ENCODE results near the gene CLCNKA.

The CLCNKA gene

DNA sequence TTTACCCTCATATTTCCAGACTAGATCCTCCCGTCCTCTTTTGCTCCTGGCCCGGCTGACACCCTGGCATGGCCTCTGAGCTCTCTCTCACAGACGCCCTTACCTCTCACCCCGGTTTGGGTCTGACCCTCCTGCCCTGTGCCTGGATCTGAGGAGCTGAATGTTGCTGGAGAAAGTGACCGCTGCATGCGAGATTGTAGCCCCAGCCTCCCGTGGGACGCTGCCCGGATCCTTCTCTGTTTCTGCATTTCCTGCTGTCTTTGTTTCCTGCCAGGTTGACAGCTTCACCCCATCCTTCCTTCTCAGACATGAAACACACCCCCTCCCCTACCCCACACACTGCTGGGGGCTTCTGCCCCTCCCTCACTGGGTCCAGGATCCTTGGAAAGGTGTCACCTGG lies 42.1 kb downstream of the CLCNKA start:
- H3K9me3 Mint-ChIP-seq = no peaks in the 10 kb centered on the region
- peaks cover 16% of the 10 kb centered on the region for H3K4me1 Mint-ChIP-seq (ENCODE audit: low read depth)
- peak overlapping the region; percentile 65 for H3K4me3 Mint-ChIP-seq
- H3K36me3 Mint-ChIP-seq (ENCODE audit: low read depth) = no peaks in the 10 kb centered on the region
- DNase-seq (ENCODE audit: low spot score) = no peak
- H3K27me3 Mint-ChIP-seq (ENCODE audit: low read depth) = peaks cover 18% of the 10 kb centered on the region
- no peak overlapping the region for H3K27ac Mint-ChIP-seq

DNA sequence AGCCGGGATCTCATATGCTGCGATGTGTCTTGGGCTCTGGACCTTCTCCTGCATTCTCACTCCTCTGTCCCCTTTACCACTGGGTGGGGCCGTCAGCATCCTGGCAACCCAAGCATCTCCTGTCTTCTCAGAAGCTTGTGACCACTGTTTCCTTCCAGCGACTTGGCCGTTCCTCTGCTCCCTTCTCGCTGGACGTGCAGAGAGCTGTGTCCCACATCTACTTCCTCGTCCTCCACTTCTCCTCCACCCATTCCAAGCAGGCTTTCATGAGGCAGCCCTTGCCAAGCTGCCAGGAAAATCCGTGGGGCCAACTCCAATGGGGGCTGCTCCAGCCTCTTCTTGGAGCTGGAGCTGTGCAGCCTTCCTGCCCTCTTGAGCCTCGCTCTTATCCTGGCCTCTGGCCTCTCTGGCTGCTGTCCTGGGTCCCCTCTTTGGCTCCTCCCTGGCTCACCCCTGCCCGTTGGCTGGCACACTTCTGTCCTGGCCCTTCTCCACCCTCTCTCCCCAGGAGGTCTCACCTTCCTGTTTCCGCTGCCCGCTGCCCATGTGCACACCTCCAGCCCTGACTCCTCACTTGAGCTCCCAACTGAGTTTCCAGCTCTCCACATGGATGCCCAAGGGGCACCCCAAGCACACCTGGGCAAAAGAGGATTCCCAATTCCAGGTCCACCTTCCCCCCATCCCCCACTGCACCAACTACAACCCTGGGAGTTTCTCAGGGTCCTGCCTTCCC lies 42.9 kb downstream of the CLCNKA start:
- Mint-ChIP-seq H3K9me3 (no peaks in the 10 kb centered on the region), H3K27ac (peak overlapping the region; percentile 38), H3K4me3 (peak overlapping the region; percentile 65), H3K36me3 (ENCODE audit: low read depth) (no peaks in the 10 kb centered on the region), H3K27me3 (ENCODE audit: low read depth) (peaks cover 18% of the 10 kb centered on the region), H3K4me1 (ENCODE audit: low read depth) (peaks cover 16% of the 10 kb centered on the region)
- DNase-seq (ENCODE audit: low spot score) = no peak

DNA sequence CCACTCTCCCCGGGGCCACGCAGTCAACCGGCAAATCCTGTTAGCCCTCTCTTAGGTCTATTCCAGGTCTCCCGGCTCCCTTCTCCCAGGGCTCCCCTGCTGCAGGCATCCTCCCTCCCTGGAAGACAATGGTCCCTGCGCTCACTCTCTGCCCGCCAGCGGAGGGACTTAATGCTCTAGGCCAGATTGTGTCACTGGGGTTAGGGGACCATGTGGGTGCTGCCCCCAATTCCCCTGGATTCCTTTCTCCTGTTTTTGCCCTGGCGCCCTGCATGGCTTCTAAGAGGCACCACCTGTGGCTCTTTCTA lies 43.4 kb downstream of the CLCNKA start:
- H3K27ac Mint-ChIP-seq = no peak overlapping the region
- no peak for DNase-seq (ENCODE audit: low spot score)

DNA sequence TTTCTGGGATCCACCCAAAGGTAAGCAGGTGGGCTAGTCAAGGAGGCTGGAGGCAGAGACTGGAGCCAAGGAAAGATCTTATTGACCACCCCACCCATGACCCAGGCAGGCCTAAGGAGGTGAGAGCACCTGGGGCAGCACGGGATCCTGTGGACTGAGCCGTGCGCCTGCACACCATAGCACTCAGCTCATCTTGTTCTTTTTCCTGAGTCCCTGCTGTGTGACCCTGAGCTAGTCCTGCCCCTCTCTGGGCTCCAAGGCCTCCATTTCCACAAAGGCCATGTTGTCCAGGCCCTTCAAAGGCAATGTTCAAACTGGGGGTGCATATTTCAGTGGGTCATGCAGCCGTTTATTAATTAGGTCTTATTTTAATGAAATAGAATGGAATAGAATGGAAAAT lies 44.4 kb downstream of the CLCNKA start:
- Mint-ChIP-seq H3K36me3 (ENCODE audit: low read depth) (no peaks in the 10 kb centered on the region), H3K4me3 (no peak overlapping the region), H3K27ac (no peak overlapping the region), H3K4me1 (ENCODE audit: low read depth) (peaks cover 21% of the 10 kb centered on the region), H3K27me3 (ENCODE audit: low read depth) (peaks cover 24% of the 10 kb centered on the region), H3K9me3 (no peaks in the 10 kb centered on the region)
- no peak for DNase-seq (ENCODE audit: low spot score)

More for the DNA sequence above, 43.4 kb downstream of the CLCNKA start:
- H3K27me3 Mint-ChIP-seq (ENCODE audit: low read depth) = peaks cover 20% of the 10 kb centered on the region
- peak overlapping the region; percentile 65 for H3K4me3 Mint-ChIP-seq
- H3K9me3 Mint-ChIP-seq = no peaks in the 10 kb centered on the region
- H3K36me3 Mint-ChIP-seq (ENCODE audit: low read depth) = no peaks in the 10 kb centered on the region
- H3K4me1 Mint-ChIP-seq (ENCODE audit: low read depth) = peaks cover 19% of the 10 kb centered on the region

DNA sequence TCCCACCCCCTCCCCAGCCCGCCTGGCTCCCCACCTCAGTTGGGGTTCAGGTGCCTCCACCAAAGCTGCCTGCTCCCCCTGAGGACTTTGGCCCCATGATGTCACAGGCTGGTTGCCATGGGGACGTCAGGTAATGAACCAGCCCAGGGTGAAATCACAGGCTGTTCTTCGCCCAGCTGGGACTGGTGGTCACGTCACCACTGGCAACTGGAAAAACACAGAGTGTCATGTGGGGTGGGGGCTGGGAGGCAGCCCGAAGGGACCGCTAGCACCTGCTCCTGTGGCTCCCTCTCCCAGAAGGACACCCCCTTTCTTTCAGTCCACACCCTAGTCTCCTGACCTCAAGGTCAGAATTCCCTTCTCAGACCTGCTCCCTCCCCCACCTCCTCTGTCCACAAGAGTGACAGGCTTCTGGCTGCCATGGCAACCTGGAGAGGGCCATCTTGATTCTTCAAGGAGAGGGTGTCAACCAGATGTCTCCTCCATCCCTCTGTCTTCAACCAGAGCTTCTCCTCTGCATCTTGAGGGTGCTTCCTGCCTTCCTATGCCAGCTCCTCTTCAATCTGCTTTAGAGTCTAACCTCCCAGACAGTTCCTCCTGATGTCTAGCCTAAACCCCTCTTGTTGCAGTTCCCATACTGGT lies 45.4 kb downstream of the CLCNKA start:
- H3K36me3 Mint-ChIP-seq (ENCODE audit: low read depth) = no peaks in the 10 kb centered on the region
- no peak overlapping the region for H3K4me3 Mint-ChIP-seq

DNA sequence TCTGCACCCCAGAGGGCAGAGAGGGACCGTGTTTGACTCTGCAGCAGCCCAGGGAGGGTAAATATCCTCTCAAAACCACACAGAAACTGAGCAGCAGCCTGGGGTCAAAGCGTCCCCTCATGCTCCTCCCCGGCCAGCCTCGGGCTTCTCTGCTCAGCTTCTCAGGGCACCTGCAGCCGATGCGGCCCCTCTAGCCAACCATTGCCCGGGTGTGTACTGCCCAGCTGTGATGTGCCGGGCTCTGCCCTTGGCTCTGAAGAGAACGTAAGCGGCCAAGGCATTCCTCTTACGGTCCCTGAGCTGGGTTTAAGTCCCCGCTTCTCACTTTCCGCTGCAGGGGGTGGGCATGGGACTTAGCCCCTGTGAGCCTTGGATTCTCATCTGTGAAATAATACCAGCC lies 46.1 kb downstream of the CLCNKA start:
- Mint-ChIP-seq H3K9me3 (no peaks in the 10 kb centered on the region), H3K36me3 (ENCODE audit: low read depth) (no peaks in the 10 kb centered on the region), H3K27me3 (ENCODE audit: low read depth) (peaks cover 39% of the 10 kb centered on the region), H3K27ac (no peak overlapping the region), H3K4me1 (ENCODE audit: low read depth) (peaks cover 21% of the 10 kb centered on the region), H3K4me3 (no peak overlapping the region)
- no peak for DNase-seq (ENCODE audit: low spot score)

More for the DNA sequence above, 45.4 kb downstream of the CLCNKA start:
- DNase-seq (ENCODE audit: low spot score) = no peak
- peaks cover 33% of the 10 kb centered on the region for H3K27me3 Mint-ChIP-seq (ENCODE audit: low read depth)
- no peak overlapping the region for H3K27ac Mint-ChIP-seq
- H3K4me1 Mint-ChIP-seq (ENCODE audit: low read depth) = peaks cover 21% of the 10 kb centered on the region
- H3K9me3 Mint-ChIP-seq = no peaks in the 10 kb centered on the region

DNA sequence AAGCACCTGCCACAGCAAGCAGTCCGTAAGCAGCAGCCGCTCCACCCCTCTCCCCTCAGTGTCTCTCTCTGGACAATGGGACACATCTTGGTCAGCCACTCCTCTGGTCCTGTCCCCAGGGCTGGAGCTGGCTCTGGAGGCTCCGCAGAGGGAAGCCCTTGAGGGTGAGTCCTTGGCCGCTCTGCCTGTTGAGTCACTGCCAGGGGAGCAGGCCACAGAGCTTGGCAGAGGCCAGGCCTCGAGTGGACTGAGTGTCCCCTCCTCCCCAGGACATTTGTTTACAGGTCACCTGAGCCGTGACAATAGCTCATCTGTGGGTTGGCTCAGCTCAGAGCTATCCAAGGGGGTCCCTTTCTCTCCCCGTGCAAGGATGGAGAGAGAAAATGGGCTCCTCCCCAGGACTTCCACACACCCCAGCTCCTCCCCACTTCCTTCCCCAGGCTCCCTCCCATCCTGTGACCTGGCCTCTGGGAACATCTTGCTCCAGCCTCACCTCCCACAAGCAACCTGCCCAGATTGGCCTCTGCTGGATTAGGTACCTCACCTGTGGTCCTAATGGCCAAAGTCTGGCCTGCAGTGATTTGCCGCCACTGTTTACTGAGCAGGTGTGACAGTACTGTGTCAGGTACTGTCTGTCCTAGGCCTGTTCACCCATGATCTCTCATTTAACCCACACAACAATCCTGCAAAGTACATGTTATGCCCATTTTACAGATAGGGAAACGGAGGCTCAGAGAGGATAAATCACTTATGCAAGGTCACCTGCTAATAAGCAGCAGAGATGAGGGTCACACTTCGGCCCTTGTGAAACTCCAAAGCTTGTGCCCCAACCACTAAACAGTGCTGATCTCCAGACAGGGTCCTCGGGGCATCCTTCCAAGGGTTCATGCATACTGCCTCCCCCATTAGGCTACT lies 46.8 kb downstream of the CLCNKA start:
- Mint-ChIP-seq H3K36me3 (ENCODE audit: low read depth) (no peaks in the 10 kb centered on the region), H3K27me3 (ENCODE audit: low read depth) (peaks cover 39% of the 10 kb centered on the region), H3K4me3 (no peak overlapping the region), H3K4me1 (ENCODE audit: low read depth) (peaks cover 21% of the 10 kb centered on the region), H3K27ac (no peak overlapping the region), H3K9me3 (no peaks in the 10 kb centered on the region)
- DNase-seq (ENCODE audit: low spot score) = no peak

DNA sequence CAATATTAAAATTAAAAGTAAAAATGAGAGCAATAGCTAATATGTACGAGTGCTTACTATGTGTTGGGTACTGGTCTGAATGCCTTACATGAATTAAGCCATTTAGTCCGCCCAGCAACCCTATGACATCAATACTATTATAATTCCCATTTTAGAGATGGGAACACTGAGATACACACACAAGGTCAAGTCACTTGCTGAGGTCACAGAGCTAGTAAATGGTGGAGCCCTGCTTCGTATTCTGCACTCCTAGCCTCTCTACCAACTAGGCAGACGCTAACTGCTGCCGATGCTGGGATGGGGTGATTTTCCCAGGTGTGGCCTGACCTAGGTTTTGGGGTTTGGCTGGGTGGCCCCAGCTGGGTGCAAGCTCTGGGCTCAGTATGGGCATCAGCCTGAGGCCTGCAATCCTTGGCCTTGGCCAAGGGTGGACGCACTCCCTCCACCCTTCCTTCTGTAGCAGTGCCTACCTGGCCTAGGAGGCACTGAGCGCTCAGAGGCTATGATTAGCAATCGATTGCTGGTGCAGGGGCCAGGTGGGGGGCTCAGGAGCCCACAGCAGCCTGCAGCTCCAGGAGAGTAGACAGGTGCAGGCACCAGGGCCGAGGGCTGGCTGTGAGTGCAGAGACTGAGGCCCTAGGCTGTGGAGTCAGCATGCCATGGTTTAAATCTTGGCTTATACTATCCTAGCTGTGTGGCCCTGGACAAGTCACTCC lies 49.0 kb downstream of the CLCNKA start:
- H3K4me1 Mint-ChIP-seq (ENCODE audit: low read depth) = peaks cover 8% of the 10 kb centered on the region
- H3K9me3 Mint-ChIP-seq = no peaks in the 10 kb centered on the region
- no peak overlapping the region for H3K4me3 Mint-ChIP-seq
- peaks cover 40% of the 10 kb centered on the region for H3K27me3 Mint-ChIP-seq (ENCODE audit: low read depth)
- DNase-seq (ENCODE audit: low spot score) = no peak
- no peak overlapping the region for H3K27ac Mint-ChIP-seq
- no peaks in the 10 kb centered on the region for H3K36me3 Mint-ChIP-seq (ENCODE audit: low read depth)

DNA sequence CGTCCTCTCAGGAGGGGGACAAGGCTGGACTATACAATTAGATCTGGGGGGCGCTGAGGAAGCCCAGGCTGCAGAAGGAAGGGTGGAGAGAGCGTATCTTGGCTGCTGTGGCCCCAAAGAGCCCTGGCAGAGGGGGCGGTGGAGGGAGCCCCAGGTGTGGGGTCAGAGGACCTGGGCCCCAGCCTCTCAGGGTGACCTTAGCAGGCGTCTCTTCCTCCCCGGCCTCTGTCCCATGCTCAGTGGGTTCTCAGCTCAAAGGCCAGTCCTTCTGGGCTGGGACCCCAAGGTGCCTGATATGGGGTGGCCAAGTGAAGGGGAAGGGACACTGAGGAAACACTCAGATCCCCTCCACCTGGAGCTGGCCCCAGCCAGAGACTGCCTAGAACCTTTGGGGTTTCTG lies 49.8 kb downstream of the CLCNKA start:
- H3K4me3 Mint-ChIP-seq = no peak overlapping the region
- no peaks in the 10 kb centered on the region for H3K9me3 Mint-ChIP-seq
- H3K27ac Mint-ChIP-seq = no peak overlapping the region
- H3K27me3 Mint-ChIP-seq (ENCODE audit: low read depth) = peaks cover 43% of the 10 kb centered on the region
- H3K36me3 Mint-ChIP-seq (ENCODE audit: low read depth) = no peaks in the 10 kb centered on the region
- H3K4me1 Mint-ChIP-seq (ENCODE audit: low read depth) = peaks cover 8% of the 10 kb centered on the region
- no peak for DNase-seq (ENCODE audit: low spot score)

DNA sequence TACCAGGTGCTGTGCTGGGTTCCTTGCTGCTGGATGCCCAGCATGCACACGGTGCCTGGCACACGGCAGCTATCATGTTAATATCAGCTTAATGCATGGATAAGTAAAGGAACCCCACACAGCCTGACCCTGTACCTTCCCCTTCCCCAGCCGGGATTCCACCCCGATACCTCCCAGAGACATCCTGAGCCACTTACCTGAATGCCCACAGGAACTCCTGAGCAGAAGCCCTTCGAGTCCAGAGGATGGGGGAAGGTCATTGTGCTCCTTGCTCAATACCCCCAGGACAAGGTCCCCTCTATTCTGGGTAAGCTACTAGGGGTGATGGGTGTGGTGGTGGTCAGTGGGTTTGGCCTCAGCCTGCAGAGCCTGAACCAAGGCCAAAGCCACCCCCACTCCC lies 50.3 kb downstream of the CLCNKA start:
- Mint-ChIP-seq H3K4me3 (no peak overlapping the region), H3K9me3 (no peaks in the 10 kb centered on the region), H3K4me1 (ENCODE audit: low read depth) (peaks cover 8% of the 10 kb centered on the region), H3K36me3 (ENCODE audit: low read depth) (no peaks in the 10 kb centered on the region), H3K27ac (no peak overlapping the region), H3K27me3 (ENCODE audit: low read depth) (peaks cover 43% of the 10 kb centered on the region)
- no peak for DNase-seq (ENCODE audit: low spot score)

DNA sequence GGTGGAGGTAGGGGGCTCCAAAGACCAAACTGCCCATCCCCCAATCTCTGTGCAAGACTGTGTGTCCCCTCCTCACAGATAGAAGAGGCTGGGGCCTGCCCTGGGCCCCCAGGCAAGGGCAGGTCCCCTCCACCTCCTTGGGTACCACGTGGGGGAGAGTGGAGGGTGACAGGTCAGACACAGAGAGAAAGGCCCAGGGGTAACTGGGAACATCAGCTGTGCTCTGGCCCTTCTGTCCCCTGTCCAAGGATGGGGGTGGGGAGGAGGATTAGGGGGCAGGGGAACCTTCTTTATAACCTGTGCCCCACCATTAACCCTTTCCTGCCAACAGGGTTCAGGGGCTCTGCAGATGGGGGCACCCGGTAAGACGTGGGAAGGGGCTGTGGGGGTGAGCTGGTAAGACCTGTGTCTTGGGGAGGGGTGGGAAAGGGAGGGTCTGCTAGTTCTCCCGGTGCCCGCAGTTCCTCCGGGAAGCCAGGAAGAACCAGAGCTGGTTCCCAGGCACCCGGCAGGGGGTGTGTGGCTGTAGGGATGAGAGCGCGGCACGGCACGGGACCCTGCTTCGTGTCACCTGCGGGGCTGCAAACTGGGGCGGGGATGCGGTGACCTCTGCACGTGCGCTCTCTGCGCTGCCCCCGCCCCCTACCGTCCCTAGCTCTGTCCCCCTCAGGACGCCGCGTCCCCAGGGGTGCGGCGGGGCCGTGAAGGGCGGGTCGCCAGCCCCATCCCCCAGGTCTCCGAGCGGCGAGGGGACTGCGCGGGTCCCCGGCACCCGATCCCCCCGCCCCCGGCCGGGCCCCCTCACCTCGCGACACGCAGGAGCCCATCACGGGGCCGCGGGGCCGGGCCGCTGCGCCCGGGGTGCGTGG lies 51.0 kb downstream of the CLCNKA start:
- peaks cover 8% of the 10 kb centered on the region for H3K4me1 Mint-ChIP-seq (ENCODE audit: low read depth)
- no peak overlapping the region for H3K27ac Mint-ChIP-seq
- no peaks in the 10 kb centered on the region for H3K36me3 Mint-ChIP-seq (ENCODE audit: low read depth)
- peaks cover 38% of the 10 kb centered on the region for H3K27me3 Mint-ChIP-seq (ENCODE audit: low read depth)
- no peak overlapping the region for H3K4me3 Mint-ChIP-seq
- no peaks in the 10 kb centered on the region for H3K9me3 Mint-ChIP-seq
- no peak for DNase-seq (ENCODE audit: low spot score)

DNA sequence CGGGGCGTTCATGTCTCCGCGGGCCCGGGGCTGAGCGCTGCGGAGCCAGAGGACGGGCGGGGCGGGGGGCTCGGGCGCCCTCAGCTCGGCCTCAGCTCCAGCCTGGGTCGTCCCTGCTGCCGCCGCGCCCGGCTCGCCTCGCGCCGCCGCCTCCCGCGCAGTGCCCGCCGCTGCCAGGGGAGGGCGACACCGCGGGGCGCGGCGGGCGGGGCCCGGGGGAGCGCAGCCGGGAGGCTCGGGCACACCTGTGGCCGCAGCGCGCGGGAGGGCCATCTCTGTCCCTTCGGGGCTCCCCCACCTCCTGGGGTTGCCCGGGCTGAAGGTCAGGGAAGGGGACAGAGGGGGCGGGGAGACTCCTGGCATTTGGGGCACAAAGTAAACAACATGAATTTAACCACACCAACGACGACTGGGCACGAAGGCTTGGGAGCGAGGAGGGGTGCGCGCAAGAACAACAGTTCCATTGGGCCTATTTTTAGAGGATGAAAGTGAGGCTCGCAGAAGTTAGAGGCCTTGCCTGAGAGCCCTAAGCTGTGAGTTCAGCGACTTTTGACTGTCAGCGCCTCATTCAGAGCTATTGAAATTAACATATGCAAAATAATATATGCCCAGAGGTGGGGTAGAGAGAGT lies 51.8 kb downstream of the CLCNKA start, which contains the start of gene FAM131C:
Gene FAM131C (minus strand): TSS at position 162 of the 630 bp plus-strand sequence. CDS start 209 bp downstream, outside the sequence.
- Mint-ChIP-seq H3K27me3 (ENCODE audit: low read depth) (peaks cover 37% of the 10 kb centered on the region), H3K4me1 (ENCODE audit: low read depth) (peaks cover 8% of the 10 kb centered on the region), H3K4me3 (peak within 1 kb of the TSS; percentile 70), H3K27ac (no peak within 1 kb of the TSS), H3K36me3 (ENCODE audit: low read depth) (no peaks in the 10 kb centered on the region), H3K9me3 (no peaks in the 10 kb centered on the region)
- peak; percentile 37 for DNase-seq (ENCODE audit: low spot score)
